Osteocyte (in vitro differentiated cells): ENCODE measurements around the gene UNKL. TPM values are rescaled to one million over a fixed set of nuclear protein-coding genes. Genes with fewer than 3 reads are reported as not detected.

Experiments used
- DNase-seq: peaks from one replicate; pipeline ENCODE4 v3.0.0; 2021; ENCODE audit warnings: mixed read lengths; ENCODE audit not compliant: unreplicated experiment; ENCODE audit errors: extremely low spot score
- H3K27ac Mint-ChIP-seq: one replicate; pipeline ENCODE4 v1.8.0; 2021; ENCODE audit warnings: mild to moderate bottlenecking, mixed read lengths; ENCODE audit not compliant: unreplicated experiment
- H3K27me3 Mint-ChIP-seq: one replicate; pipeline ENCODE4 v1.8.0; 2021; ENCODE audit warnings: mixed read lengths; ENCODE audit not compliant: unreplicated experiment
- H3K36me3 Mint-ChIP-seq: one replicate; pipeline ENCODE4 v1.8.0; 2021; ENCODE audit warnings: mixed read lengths; ENCODE audit not compliant: unreplicated experiment
- H3K4me1 Mint-ChIP-seq: one replicate; pipeline ENCODE4 v1.8.0; 2021; ENCODE audit warnings: mixed read lengths; ENCODE audit not compliant: unreplicated experiment
- H3K4me3 Mint-ChIP-seq: one replicate; pipeline ENCODE4 v1.8.0; 2021; ENCODE audit warnings: mild to moderate bottlenecking, moderate library complexity, mixed read lengths; ENCODE audit not compliant: unreplicated experiment
- H3K9me3 Mint-ChIP-seq: one replicate; pipeline ENCODE4 v1.8.0; 2021; ENCODE audit warnings: mixed read lengths; ENCODE audit not compliant: unreplicated experiment
- CTCF ChIP-seq: fragments of 200-600 bp; sonication (generic); IDR thresholded peaks from 2 replicates; pipeline ENCODE4 v1.5.0; 2021; ENCODE audit warnings: antibody characterized with exemption, mild to moderate bottlenecking, moderate library complexity
- total RNA-seq: library from RNA; stranded (reverse); gene quantifications from 2 replicates; pipeline ENCODE4 v1.2.1, GENCODE V29; 2021

The UNKL gene
- total RNA-seq, 1 donor from 2014 or later, result 34.4 TPM

- Mint-ChIP-seq H3K4me1 (no peaks in the 10 kb centered on the region), H3K9me3 (no peaks in the 10 kb centered on the region), H3K27me3 (no peaks in the 10 kb centered on the region), H3K4me3 (no peak overlapping the region), H3K27ac (no peak overlapping the region), H3K36me3 (peaks cover 6% of the 10 kb centered on the region)
- TF ChIP-seq CTCF, result no peak
- no peak for DNase-seq
Observed at GRCh38 chr16:1458336-1458976, 44.0 kb upstream of the UNKL start.

GRCh38 chr16:1457489-1458245 lies 43.2 kb upstream of the UNKL start:
- Mint-ChIP-seq H3K9me3 (no peaks in the 10 kb centered on the region), H3K36me3 (peaks cover 6% of the 10 kb centered on the region), H3K4me1 (no peaks in the 10 kb centered on the region), H3K27me3 (no peaks in the 10 kb centered on the region), H3K4me3 (no peak overlapping the region), H3K27ac (no peak overlapping the region)
- no peak for DNase-seq
- no peak for TF ChIP-seq CTCF

GRCh38 chr16:1456951-1457350 lies 42.4 kb upstream of the UNKL start:
- Mint-ChIP-seq H3K4me1 (no peaks in the 10 kb centered on the region), H3K27me3 (no peaks in the 10 kb centered on the region), H3K36me3 (peaks cover 8% of the 10 kb centered on the region), H3K27ac (no peak overlapping the region), H3K9me3 (no peaks in the 10 kb centered on the region), H3K4me3 (no peak overlapping the region)
- TF ChIP-seq CTCF, result no peak
- no peak for DNase-seq

GRCh38 chr16:1455190-1456171 lies 41.0 kb upstream of the UNKL start:
- Mint-ChIP-seq H3K4me1 (no peaks in the 10 kb centered on the region), H3K27ac (no peak overlapping the region), H3K9me3 (no peaks in the 10 kb centered on the region), H3K27me3 (no peaks in the 10 kb centered on the region), H3K4me3 (no peak overlapping the region), H3K36me3 (peaks cover 10% of the 10 kb centered on the region)
- TF ChIP-seq CTCF, result no peak
- DNase-seq, result no peak
